SU-DHL-6 (cell line): ENCODE results near the gene IPO8.

Source experiments
- H2AFZ ChIP-seq: fragments of 200-600 bp; sonication (generic); 2 replicates; pipeline ENCODE4 v1.6.1; 2014; ENCODE audit warnings: low read depth, mild to moderate bottlenecking, moderate library complexity, mixed read lengths, antibody characterized with exemption, low read length; ENCODE audit not compliant: severe bottlenecking
- H3F3A ChIP-seq: fragments of 200-600 bp; shearing (Covaris generic); 2 replicates; pipeline ENCODE4 v1.6.0; 2016; ENCODE audit warnings: antibody characterized with exemption, mild to moderate bottlenecking; ENCODE audit not compliant: insufficient read depth
- H3K27ac ChIP-seq: fragments of 200-600 bp; sonication (generic); 2 replicates; pipeline ENCODE4 v1.5.1; 2016; ENCODE audit warnings: low read depth, mild to moderate bottlenecking, low read length, moderate library complexity, mixed read lengths
- H3K27me3 ChIP-seq: fragments of 200-600 bp; sonication (generic), shearing (Covaris generic); 2 replicates; pipeline ENCODE4 v1.6.0; 2014; ENCODE audit warnings: mild to moderate bottlenecking, low read length
- H3K36me3 ChIP-seq: fragments of 200-600 bp; sonication (generic); 2 replicates; pipeline ENCODE4 v1.6.1; 2014; ENCODE audit warnings: mild to moderate bottlenecking, low read length, mixed read lengths
- H3K4me2 ChIP-seq: fragments of 300-600, 200-600 bp; shearing (Covaris generic), sonication (generic); 2 replicates; pipeline ENCODE4 v1.6.0; 2014; ENCODE audit warnings: low read length, low read depth, mild to moderate bottlenecking; ENCODE audit not compliant: poor library complexity, severe bottlenecking
- H3K4me3 ChIP-seq: fragments of 200-600 bp; sonication (generic); 2 replicates; pipeline ENCODE4 v1.5.1; 2014; ENCODE audit warnings: antibody characterized with exemption, low read length, mild to moderate bottlenecking, mixed read lengths; ENCODE audit not compliant: insufficient read depth, poor library complexity, severe bottlenecking
- H3K79me2 ChIP-seq: fragments of 200-600 bp; sonication (generic); 2 replicates; pipeline ENCODE4 v1.6.1; 2014; ENCODE audit warnings: mild to moderate bottlenecking, low read length, moderate library complexity; ENCODE audit not compliant: insufficient read depth
- H3K9ac ChIP-seq: fragments of 200-600 bp; sonication (generic); 2 replicates; pipeline ENCODE4 v1.7.0; 2014; ENCODE audit warnings: mild to moderate bottlenecking, low read length
- H3K9me2 ChIP-seq: fragments of 200-600 bp; sonication (generic); replicated peaks from 2 replicates; pipeline ENCODE4 v1.6.1; 2014; ENCODE audit warnings: low read length; ENCODE audit not compliant: insufficient read depth
- H3K9me3 ChIP-seq: fragments of 200-600 bp; sonication (generic); 2 replicates; pipeline ENCODE4 v1.6.1; 2014; ENCODE audit warnings: low read length, mixed read lengths; ENCODE audit not compliant: insufficient read depth
- H4K20me1 ChIP-seq: fragments of 200-600 bp; sonication (generic); 2 replicates; pipeline ENCODE4 v1.6.1; 2014; ENCODE audit warnings: low read depth, mild to moderate bottlenecking, antibody characterized with exemption, low read length, moderate library complexity, mixed read lengths
- CTCF ChIP-seq: fragments of 200-600 bp; sonication (generic); IDR thresholded peaks from one replicate; pipeline ENCODE4 v1.5.1; 2017; ENCODE audit warnings: antibody characterized with exemption, mild to moderate bottlenecking, low read length, moderate library complexity; ENCODE audit not compliant: insufficient read depth, poor library complexity, severe bottlenecking
- EZH2phosphoT487 ChIP-seq: fragments of 200-600 bp; sonication (generic), shearing (Covaris generic); conservative IDR thresholded peaks from 2 replicates; pipeline ENCODE4 v1.6.1; 2018; ENCODE audit warnings: mild to moderate bottlenecking, antibody characterized with exemption, low read length, moderate library complexity, mixed read lengths

The IPO8 gene

GRCh38 chr12:30700216-30700900 lies 4.7 kb upstream of the IPO8 start:
- Histone ChIP-seq H3K27ac (no peak overlapping the region), H3K4me2 (no peak overlapping the region), H2AFZ (no peak overlapping the region), H3K27me3 (no peaks in the 10 kb centered on the region), H3F3A (no peaks in the 10 kb centered on the region), H3K79me2 (peaks cover 2% of the 10 kb centered on the region), H3K9me3 (no peaks in the 10 kb centered on the region), H3K36me3 (no peaks in the 10 kb centered on the region), H3K4me3 (no peak overlapping the region), H3K9ac (no peak overlapping the region), H4K20me1 (no peaks in the 10 kb centered on the region), H3K9me2 (no peaks in the 10 kb centered on the region)
- TF ChIP-seq CTCF, result no peak
- TF ChIP-seq EZH2phosphoT487, result no peak

- H3K27ac ChIP-seq, result no peak overlapping the region
- no peaks in the 10 kb centered on the region for H3K36me3 ChIP-seq
- no peak overlapping the region for H3K4me3 ChIP-seq
- H3K4me2 ChIP-seq, result no peak overlapping the region
- H3K9me2 ChIP-seq, result no peaks in the 10 kb centered on the region
- peaks cover 5% of the 10 kb centered on the region; the same call in 1 of the 2 replicates for H3F3A ChIP-seq
- TF ChIP-seq EZH2phosphoT487 (no peak), CTCF (no peak)
- H3K79me2 ChIP-seq, result peaks cover 22% of the 10 kb centered on the region
- no peak overlapping the region for H2AFZ ChIP-seq
- no peak overlapping the region for H3K9ac ChIP-seq
- H3K27me3 ChIP-seq, result no peaks in the 10 kb centered on the region
- no peaks in the 10 kb centered on the region for H3K9me3 ChIP-seq
- no peaks in the 10 kb centered on the region for H4K20me1 ChIP-seq
These were observed 2.7 kb upstream of the IPO8 start for GRCh38 chr12:30698346-30698745.

GRCh38 chr12:30696943-30697342 lies 1.3 kb upstream of the IPO8 start:
- Histone ChIP-seq H3K4me2 (no peak overlapping the region), H3K9ac (no peak overlapping the region), H3K36me3 (no peaks in the 10 kb centered on the region), H4K20me1 (no peaks in the 10 kb centered on the region), H3K4me3 (no peak overlapping the region), H3K79me2 (peaks cover 35% of the 10 kb centered on the region), H2AFZ (no peak overlapping the region), H3K27me3 (no peaks in the 10 kb centered on the region), H3F3A (peaks cover 5% of the 10 kb centered on the region; the same call in 1 of the 2 replicates), H3K9me2 (no peaks in the 10 kb centered on the region), H3K9me3 (no peaks in the 10 kb centered on the region), H3K27ac (no peak overlapping the region)
- TF ChIP-seq CTCF (no peak), EZH2phosphoT487 (no peak)
